HG03432 (cell line): ENCODE results near the gene PPP1CA.
"Not testable (repeated sequence)": the region's sequence is repeated elsewhere in the genome, so short reads cannot be mapped to it uniquely, and the experiment has no call there.

Experiments used
- ATAC-seq: cut with Tn5 transposase; IDR thresholded peaks from one replicate; pipeline ENCODE4 v1.9.1; 2021; ENCODE audit warnings: mild to moderate bottlenecking, moderate library complexity; ENCODE audit not compliant: unreplicated experiment

The PPP1CA gene

GRCh38 chr11:67404515-67405195, 3.0 kb upstream of the PPP1CA start:
- ATAC-seq: no peak

GRCh38 chr11:67403085-67403484, 1.4 kb upstream of the PPP1CA start:
- not testable (repeated sequence) for ATAC-seq

GRCh38 chr11:67402192-67402839, 658 bp upstream of the PPP1CA start:
- ATAC-seq: not testable (repeated sequence)

DNA sequence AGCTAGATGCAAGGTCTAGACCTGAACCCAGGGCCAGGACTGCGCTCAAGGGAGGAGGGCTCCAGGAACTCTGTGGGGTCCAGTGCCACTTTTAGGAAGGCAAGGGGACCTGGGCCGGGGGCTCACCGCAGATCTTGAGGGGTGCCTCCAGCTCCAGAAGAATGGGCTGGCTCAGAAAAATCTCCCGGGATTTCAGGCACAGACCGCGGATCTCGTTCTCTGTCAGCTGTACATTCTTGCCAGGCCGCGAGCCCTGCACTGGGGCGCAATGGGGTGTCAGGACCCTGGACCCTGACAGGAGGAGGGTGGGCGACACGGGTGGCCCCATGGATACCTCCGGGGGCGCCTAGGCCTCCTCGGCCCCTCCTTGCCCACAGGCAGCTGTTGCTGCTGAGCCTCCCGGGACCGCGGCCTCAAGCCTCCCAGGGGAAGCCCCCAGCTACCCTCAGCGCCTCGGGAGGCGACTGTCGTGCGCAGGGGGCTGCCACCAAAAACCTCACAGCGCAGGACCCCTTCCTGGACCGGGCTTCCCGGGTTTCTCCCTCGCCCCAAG, 640 bp downstream of the PPP1CA start:
- peak; percentile 23 for ATAC-seq

GRCh38 chr11:67400251-67400941, 1.3 kb downstream of the PPP1CA start:
- ATAC-seq: no peak

DNA sequence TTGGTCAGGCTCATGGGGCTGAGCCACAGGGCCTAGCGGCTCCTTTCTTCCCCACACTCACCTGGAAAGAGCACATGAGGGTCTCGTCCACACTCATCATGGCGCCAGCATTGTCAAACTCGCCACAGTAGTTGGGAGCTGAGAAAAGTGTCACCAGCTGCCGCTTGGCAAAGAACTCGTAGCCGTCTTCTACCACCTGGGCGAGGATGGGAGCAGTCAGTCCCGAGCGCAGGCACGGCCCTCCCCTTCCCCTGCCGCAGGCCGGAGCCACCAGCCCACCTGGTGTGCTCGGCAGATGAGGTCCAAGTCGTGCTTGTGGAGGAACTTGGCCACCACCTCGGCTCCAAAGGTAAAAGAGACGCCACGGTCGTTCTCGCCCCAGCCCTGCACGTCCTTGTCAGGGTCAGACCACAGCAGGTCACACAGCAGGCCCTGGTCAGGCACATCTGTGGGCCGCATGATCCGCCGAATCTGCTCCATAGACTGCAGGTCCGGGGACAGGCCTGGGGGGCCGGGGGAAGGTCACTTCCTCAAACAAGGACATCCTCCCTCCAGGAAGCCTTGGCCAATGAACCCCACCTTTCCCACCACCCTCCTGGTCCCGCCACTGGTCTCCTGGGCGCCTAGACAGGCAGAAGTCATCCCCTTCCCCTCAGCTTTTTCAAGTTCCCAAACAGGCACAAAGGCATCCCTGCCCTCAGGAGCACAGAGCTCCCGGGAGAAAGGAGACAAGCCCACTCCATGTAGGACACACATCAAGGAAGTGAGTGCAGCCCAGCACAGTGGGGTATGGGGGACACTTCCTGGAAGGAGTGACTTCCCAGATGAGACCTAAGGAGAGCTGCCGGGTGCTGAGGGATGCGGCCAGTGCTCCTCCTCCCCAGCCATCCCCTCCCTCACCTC, 2.7 kb downstream of the PPP1CA start:
- no peak for ATAC-seq

DNA sequence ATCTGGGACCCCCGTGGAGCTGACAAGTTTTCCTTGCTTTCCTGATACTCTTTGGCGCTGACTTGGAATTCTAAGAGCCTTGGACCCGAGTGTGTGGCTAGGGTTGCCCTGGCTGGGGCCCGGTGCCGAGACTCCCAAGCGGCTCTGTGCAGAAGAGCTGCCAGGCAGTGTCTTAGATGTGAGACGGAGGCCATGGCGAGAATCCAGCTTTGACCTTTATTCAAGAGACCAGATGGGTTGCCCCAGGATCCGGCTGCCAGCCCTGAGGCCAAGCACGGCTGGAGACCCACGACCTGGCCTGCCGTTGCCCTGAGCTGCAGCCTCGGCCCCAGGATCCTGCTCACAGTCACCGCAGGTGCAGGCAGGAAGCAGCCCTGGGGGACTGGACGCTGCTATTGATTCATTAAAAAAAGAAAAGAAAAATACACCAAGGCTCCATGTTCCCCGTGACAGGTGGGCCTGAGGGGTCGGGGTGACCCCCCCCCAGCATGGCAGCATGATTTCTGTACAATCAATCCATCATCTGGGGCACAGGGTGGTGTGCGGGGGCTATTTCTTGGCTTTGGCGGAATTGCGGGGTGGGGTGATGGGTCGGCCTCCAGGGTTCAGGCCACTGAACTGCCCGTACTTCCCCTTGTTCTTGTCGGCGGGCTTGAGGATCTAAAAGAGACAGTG, 3.5 kb downstream of the PPP1CA start:
- ATAC-seq: no peak

DNA sequence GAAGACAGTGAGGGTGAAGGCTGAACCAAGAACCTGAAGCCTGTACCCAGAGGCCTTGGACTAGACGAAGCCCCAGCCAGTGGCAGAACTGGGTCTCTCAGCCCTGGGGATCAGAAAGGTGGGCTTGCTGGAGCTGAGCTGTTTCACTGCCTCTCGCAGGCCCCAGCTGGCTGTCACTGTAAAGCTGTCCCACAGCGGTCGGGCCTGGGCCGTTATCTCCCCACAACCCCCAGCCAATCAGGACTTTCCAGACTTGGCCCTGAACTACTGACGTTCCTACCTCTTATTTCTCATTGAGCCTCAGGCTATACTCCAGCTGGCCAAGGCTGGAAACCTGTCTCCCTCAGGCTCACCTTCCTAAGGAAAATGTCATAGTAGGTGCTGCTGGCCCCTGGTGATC, 4.1 kb downstream of the PPP1CA start:
- ATAC-seq: no peak

GRCh38 chr11:67396587-67397389, 4.9 kb downstream of the PPP1CA start:
- ATAC-seq: no peak

DNA sequence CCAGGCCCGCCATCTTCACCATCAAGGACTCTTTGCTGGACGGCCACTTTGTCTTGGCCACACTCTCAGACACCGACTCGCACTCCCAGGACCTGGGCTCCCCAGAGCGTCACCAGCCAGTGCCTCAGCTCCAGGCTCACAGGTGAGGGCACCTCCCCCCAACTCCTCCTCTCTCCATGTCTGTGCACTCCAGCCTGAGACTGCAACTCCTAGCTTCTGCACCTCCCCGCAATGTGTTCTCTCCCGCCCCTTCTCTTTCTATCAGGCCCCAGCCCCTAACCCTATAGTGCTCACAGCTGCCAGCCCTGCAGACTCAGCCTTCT, 5.4 kb downstream of the PPP1CA start:
- ATAC-seq: no peak

DNA sequence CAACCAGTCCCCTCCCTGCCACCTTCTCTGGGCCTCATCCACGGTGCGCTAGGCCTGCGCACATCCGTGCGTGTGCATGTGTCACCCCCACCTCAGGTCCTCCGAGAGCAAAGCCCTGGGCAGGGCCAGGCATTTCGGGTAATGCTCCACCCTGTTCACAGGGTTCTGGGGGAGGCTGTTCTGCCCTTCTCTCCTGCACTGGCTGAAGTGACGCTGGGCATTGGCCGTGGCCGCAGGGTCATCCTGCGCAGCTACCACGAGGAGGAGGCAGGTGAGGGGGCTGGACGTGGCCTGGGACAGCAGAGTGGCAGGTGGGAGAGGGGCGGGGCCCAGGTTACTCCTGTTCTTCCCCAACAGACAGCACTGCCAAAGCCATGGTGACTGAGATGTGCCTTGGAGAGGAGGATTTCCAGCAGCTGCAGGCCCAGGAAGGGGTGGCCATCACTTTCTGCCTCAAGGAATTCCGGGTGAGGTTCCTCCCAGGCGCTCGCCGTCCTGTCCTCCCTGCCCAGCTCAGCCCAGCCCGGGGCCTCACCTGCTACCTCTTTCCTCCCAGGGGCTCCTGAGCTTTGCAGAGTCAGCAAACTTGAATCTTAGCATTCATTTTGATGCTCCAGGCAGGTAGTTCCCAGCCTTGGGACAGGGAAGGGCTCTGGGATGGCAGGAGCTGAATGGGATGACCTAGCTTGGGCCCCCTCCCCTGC, 6.0 kb downstream of the PPP1CA start:
- ATAC-seq: no peak

DNA sequence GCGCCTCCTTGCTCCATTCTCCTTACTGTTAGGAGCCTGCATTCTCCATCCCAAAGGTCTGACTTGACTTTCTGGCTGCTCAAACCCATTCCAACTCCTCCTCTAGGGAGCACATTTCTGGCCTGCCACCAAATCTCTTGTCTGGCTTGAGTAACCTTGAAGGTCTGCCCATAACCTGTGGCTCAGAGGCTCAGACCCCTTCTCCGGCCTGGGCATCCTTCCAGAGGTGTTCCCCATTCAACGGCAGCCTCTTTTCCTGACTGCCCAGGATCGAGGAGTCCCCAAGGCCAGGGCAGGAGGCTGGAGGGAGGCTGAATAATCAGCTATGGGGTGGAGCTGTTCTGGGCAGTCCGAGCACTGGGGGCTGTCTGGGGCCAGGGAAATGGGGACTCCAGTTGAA, 7.7 kb downstream of the PPP1CA start:
- ATAC-seq: no peak

GRCh38 chr11:67393437-67393836, 8.2 kb downstream of the PPP1CA start:
- ATAC-seq: no peak

DNA sequence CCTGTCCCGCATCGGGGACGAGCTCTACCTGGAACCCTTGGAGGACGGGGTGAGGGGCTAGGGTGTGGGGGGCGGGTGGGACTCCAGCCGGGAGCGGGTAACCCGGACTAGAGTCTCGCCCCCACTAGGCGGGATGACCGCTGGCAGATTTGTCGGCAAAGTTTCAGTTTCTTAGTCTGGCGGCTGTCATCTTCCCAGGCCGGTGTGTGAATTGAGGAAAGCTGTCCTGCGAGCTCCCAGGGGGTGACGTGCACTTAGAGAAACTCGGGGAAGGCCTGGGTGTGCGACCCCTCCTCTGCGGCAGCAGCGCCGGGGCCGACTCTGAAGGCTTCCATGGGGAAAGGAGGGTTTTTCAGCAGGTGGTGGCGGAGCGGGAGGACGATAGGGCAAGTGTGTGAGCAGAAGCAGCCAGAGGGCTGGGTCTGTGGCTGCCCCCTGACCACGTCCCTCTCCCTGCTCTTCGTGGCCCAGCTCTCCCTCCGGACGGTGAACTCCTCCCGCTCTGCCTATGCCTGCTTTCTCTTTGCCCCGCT, 9.4 kb downstream of the PPP1CA start:
- ATAC-seq: peak; percentile 2

- peak; percentile 69 for ATAC-seq
Observed at GRCh38 chr11:67391304-67392182, 10.1 kb downstream of the PPP1CA start, which contains the start of gene RAD9A. Gene RAD9A (plus strand): TSS chr11:67391986. CDS start chr11:67392045, 59 bp downstream.

- ATAC-seq: no peak
Observed at GRCh38 chr11:67390947-67391303, 10.7 kb downstream of the PPP1CA start.

GRCh38 chr11:67389477-67389876, 12.2 kb downstream of the PPP1CA start:
- no peak for ATAC-seq

DNA sequence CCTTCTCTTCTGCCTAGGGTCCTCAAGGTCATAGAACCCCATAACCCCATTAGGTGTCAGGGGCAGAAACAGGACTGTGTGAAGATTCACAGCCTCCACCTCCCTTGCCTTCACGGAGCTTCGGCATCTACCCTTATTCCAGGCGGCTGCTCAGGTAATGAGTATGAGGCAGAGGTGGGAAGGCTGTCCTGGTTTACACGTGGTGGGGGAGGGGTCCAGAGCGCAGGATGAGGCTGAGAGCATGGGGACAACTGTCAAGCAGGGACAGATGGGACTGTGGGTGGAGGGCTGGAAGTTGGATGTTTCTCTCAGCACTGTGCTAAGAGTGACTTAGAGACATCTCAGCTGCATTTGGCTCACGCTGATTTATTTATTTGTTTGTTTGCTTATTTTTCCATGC, 14.1 kb downstream of the PPP1CA start:
- no peak for ATAC-seq
